GDM1 (cell line): Measurements from ENCODE around the gene LDLRAD3.

Experiments used
- DNase-seq: peaks from one replicate; lab custom pipeline; 2025; lab: John Stamatoyannopoulos, UW

The LDLRAD3 gene

GRCh38 chr11:36077886-36078685 lies 134.2 kb downstream of the LDLRAD3 start:
- no peak for DNase-seq

DNA sequence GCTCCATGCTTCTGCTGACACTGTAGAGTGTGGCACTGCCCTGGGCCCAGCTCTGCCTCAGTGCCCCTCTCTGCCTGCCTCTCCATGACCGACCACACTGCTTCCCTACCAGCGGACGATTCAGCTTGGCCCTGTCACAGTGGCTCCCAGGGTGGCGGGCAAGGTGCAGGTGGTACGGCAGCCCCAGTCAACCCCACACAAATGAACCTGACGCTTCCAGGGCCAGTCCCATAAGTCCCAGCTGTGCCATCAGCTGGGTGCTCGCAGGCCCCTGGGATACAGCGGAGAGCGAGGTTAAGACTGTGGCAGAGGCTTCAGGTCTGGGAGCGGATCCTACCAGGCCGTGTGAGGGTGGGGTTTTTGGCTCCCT lies 134.8 kb downstream of the LDLRAD3 start:
- no peak for DNase-seq

- DNase-seq = no peak
These were observed 136.2 kb downstream of the LDLRAD3 start for GRCh38 chr11:36079878-36080675.

GRCh38 chr11:36081274-36081945 lies 137.5 kb downstream of the LDLRAD3 start:
- DNase-seq = no peak

- no peak for DNase-seq
These were observed 142.5 kb downstream of the LDLRAD3 start for GRCh38 chr11:36086366-36086765.

GRCh38 chr11:36088266-36088972 lies 144.6 kb downstream of the LDLRAD3 start:
- DNase-seq = no peak

DNA sequence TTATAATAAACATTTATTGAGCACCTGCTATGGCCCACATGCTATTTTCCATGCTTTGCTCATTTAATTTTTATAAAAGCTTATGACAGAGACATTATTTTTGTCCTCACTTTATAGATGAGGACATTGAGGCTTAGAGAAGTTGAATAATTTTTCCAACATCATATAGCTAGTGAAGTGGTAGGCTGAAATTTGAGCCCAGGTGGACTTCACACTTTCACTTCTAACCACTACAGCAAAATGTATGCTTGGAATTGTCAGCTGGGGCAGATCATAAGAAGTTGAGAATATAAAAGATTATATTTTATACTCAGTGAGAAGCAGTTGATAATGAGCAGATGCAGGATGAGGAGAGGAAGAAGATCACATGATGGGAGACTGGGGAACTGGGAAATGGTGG lies 146.1 kb downstream of the LDLRAD3 start:
- DNase-seq = no peak

DNA sequence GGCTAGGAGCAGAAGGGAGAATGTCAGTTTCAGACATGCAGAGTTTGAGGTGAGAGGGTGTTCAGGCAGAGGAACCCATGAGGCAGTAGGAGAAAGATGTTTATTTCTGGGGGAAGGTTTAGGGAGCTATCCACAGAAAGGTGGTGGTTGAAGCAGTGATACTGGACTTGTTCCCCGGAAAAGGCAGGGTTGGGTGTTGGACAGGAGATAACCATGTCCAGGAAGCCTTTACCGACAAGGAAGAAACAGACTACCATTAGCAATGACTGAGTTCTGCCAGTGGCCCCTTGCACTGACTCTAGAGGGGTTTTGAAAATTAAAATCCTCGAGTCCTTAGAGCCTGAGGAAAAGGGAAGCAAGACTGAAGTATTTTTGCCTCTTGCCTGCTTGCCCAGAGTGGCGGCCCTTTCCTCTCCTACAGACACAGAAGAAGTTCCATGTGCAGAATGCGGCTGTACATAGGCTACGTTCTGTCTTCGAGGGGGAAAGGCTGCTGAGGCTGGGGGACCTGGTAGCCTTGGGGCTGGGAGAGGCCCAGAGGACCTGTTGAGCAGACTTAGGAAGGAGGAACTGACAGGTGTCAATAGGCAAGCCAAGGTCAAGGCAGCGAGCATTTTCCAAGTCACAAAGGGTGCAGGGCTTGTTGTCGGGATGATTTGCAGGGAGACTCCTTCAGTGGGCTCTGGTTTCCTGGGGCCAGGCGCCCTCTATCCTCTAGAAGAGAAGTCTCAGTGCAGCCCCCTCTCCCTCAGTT lies 146.7 kb downstream of the LDLRAD3 start:
- DNase-seq = no peak

DNA sequence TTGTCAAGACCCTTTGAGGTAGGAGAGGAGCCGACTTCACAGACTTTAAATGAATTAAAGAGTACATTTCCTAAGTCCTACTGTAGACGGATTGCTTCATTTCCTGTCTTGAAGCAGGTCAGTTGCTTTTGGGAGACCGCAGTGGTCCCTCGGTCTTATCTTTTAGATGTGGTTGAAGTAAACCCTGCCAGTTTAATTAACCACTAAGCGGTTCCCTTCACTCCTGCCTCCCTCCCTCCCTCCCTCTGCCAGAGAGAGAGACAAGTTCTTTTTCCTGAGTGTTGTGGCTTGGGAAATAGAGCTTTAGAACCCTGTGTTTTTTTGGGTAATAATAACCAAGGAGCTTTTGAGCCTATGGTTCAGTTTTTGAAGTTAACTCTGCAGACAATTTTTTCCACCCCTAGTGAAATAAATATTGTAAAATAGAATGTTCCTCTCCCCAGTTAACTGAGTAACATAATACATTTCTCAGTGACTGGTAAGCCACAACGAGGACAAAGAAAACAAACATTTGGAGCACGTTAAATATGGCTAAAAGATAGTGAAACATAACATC lies 147.5 kb downstream of the LDLRAD3 start:
- no peak for DNase-seq

DNA sequence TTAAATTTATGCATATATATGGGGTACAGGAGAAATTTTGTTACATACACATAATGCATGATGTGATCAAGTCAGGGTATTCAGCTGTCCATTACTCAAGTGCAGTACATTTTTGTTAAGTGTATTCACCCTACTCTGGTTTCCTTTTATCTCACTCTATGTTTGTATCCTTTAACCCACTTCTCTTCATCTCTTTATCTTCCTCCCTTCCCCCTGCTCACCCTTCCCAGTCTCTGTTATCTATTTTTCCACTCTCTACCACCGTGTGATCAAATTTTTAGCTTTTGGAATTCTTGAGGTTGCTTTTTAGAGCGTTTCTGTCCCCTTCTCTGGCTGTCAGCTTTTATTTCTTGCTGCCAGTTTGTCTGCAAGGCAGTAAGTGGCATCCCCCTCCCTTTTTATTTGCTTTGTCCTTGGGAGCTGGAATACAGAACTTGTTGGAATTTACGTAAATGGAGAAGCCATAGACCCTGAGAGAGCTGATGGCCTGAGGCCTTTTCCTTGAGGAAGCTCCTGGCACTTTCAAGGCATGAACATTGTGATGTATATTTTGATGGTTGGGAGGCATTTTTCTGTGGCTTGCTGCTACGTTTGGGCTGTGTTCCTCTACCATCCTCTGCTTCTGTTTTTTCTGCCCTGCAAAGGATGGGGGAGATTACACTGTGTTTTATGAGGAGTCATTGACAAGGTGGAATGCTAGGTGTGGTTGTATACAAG lies 148.6 kb downstream of the LDLRAD3 start:
- DNase-seq = no peak

DNA sequence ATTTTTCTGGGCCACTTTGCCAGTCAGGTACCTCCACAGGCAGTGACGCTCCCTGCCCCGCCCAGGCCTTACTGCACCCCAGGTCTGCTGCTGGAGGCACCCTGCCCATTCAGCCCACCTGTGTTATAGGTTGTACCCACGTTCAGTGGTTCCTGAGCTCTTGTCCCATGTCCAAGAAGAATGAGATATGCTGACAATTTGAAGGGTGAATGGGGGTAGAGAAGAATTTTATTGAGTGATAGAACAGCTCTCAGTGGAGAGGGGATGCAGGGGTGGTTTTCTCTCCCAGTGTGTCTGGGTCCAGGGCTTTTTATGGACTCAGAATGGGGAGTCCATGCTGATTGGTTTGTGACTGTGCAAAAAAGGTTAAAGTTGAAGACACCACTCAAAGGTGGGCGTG lies 149.7 kb downstream of the LDLRAD3 start:
- no peak for DNase-seq

DNA sequence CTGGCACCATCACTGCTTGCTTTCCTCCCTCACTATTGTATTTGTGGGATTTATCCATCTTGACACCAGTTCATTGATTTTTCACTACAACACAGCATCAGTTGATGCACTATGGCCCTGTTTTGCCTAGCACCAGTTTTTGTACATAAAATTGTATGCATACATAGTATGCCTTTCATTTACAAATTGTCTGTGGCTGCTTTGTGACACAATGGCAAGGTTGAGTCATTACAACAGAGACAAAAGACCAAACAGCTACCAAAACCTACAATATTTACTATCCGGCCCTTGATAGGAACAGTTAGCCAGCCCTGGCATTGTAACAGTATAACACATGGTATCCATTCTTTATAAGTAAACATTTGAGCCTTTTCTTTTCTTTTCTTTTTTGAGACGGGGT lies 150.3 kb downstream of the LDLRAD3 start:
- DNase-seq = no peak

DNA sequence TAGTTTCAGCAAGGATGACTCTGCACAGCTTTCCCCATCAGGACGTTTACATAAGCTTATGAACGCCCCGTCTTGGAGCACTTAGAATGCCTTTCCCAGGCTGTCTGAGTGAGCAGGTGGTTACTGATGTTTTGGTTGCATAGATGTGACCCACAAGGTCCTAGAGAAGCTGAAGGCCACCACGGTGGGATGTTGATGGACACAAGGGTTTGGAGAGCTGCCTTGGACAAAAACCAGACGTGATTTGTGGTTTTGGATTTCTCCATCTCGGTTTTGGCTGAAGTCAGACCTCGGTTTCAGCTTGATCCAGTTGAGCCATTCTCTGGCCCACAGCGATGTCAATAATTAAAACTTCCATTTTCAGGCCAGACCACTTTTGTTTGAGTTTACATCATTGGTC lies 151.9 kb downstream of the LDLRAD3 start:
- no peak for DNase-seq

GRCh38 chr11:36097219-36097650 lies 153.4 kb downstream of the LDLRAD3 start:
- no peak for DNase-seq

- DNase-seq = no peak
These were observed 154.2 kb downstream of the LDLRAD3 start for GRCh38 chr11:36098087-36098486.

GRCh38 chr11:36098853-36099375 lies 155.1 kb downstream of the LDLRAD3 start:
- no peak for DNase-seq

DNA sequence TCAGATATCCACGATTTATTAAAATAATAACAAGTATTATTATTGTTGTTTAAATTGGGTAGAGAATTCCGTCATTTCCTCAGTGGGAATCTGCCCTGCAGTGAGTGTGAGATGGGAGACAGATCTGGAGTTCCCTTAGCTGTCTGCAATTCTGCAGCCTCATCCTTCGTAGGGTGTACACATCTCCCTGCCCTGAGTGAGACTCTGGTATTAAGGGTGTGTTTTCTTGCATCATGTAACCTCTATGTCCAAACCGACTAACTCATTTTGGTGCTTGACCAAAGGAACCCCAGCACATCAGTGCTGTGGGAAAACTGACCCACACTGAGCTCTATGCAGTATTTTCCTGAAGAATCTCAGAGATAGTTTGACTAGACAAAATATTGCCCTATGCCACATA lies 157.6 kb downstream of the LDLRAD3 start:
- no peak for DNase-seq

- no peak for DNase-seq
These were observed 159.0 kb downstream of the LDLRAD3 start for GRCh38 chr11:36102868-36103267.

- no peak for DNase-seq
These were observed 160.2 kb downstream of the LDLRAD3 start for GRCh38 chr11:36103933-36104530.

DNA sequence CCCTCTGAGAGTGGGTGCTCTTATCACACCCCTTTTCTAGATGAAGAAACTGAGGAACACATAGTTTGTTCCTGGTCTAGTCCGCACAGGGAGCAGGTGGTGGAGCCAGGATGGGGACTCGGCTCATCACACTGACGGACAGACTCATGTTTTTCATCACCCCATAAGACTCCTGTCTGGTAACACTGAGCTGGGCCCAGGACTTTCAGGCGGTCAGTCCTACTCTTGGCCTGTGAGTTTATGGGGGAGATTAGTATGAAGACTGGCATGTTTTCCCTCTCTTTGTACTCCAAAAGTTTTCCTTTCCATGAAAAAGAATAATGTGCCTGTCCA lies 160.8 kb downstream of the LDLRAD3 start:
- DNase-seq = no peak
